Activated T-helper 1 cell treated with anti-CD3 and anti-CD28 coated beads, Interleukin-12 subunit alpha, Interleukin-12 subunit beta, Interleukin-2, Interleukin-4 antibody, amounts not matched to agents 30 ng/mL and 10 ng/mL and 1 ng/mL, durations not matched to agents 14 hours and 24 hours and 36 hours (primary cell): Measurements from ENCODE around the gene WHRN. TPM values are rescaled to one million over a fixed set of nuclear protein-coding genes. Genes with fewer than 3 reads are reported as not detected.

Experiments used
- DNase-seq: peaks from one replicate; pipeline ENCODE4 v3.0.0; 2021; ENCODE audit warnings: low spot score
- H3K27ac Mint-ChIP-seq: one replicate; pipeline ENCODE4 v1.8.0; 2021; ENCODE audit warnings: mild to moderate bottlenecking, mixed read lengths
- H3K27me3 Mint-ChIP-seq: one replicate; pipeline ENCODE4 v1.8.0; 2022; ENCODE audit warnings: mild to moderate bottlenecking, moderate library complexity, mixed read lengths; ENCODE audit not compliant: insufficient read depth
- H3K36me3 Mint-ChIP-seq: one replicate; pipeline ENCODE4 v1.8.0; 2021; ENCODE audit warnings: low read depth, mixed read lengths
- H3K4me1 Mint-ChIP-seq: one replicate; pipeline ENCODE4 v1.8.0; 2021; ENCODE audit warnings: low read depth, mixed read lengths
- H3K4me3 Mint-ChIP-seq: one replicate; pipeline ENCODE4 v1.8.0; 2021; ENCODE audit warnings: mild to moderate bottlenecking, moderate library complexity, mixed read lengths
- H3K9me3 Mint-ChIP-seq: one replicate; pipeline ENCODE4 v1.8.0; 2021; ENCODE audit warnings: mixed read lengths
- intact Hi-C: fragments of 100-400 bp; cut with micrococcal nuclease; formaldehyde crosslinking; loops from one replicate; pipeline ENCODE4 v1.15.1; 2024
- total RNA-seq: library from RNA; stranded (reverse); gene quantifications from 2 replicates; pipeline ENCODE4 v1.2.3, GENCODE V29; 2022

The WHRN gene
- total RNA-seq, 1 donor from 2014 or later = 2.4 TPM

- peaks cover 4% of the 10 kb centered on the region for H3K4me1 Mint-ChIP-seq
- H3K36me3 Mint-ChIP-seq = no peaks in the 10 kb centered on the region
- peaks cover 18% of the 10 kb centered on the region for H3K27me3 Mint-ChIP-seq
- H3K4me3 Mint-ChIP-seq = no peak overlapping the region
- H3K27ac Mint-ChIP-seq = no peak overlapping the region
- no peaks in the 10 kb centered on the region for H3K9me3 Mint-ChIP-seq
- intact Hi-C loops = no loop called here
- DNase-seq = no peak
Measured at GRCh38 chr9:114494776-114495569, 10.3 kb downstream of the WHRN start.

GRCh38 chr9:114493521-114494184 is 11.6 kb downstream of the WHRN start:
- Mint-ChIP-seq H3K27me3 (peaks cover 18% of the 10 kb centered on the region), H3K36me3 (no peaks in the 10 kb centered on the region), H3K4me1 (peaks cover 4% of the 10 kb centered on the region), H3K4me3 (no peak overlapping the region), H3K9me3 (no peaks in the 10 kb centered on the region), H3K27ac (peak overlapping the region; percentile 34)
- no peak for DNase-seq
- intact Hi-C loops = no loop called here

- intact Hi-C loops = no loop called here
- Mint-ChIP-seq H3K9me3 (no peaks in the 10 kb centered on the region), H3K27ac (no peak overlapping the region), H3K4me3 (no peak overlapping the region), H3K4me1 (peaks cover 4% of the 10 kb centered on the region), H3K27me3 (peaks cover 17% of the 10 kb centered on the region), H3K36me3 (no peaks in the 10 kb centered on the region)
- no peak for DNase-seq
Measured at GRCh38 chr9:114492991-114493390, 12.3 kb downstream of the WHRN start.

GRCh38 chr9:114491430-114492003 is 13.8 kb downstream of the WHRN start:
- no peak overlapping the region for H3K4me3 Mint-ChIP-seq
- no peaks in the 10 kb centered on the region for H3K9me3 Mint-ChIP-seq
- peaks cover 14% of the 10 kb centered on the region for H3K27me3 Mint-ChIP-seq
- DNase-seq = no peak
- H3K4me1 Mint-ChIP-seq = peaks cover 13% of the 10 kb centered on the region
- H3K27ac Mint-ChIP-seq = no peak overlapping the region
- intact Hi-C loops = no loop called here
- no peaks in the 10 kb centered on the region for H3K36me3 Mint-ChIP-seq

- H3K36me3 Mint-ChIP-seq = peaks cover under 1% of the 10 kb centered on the region
- H3K9me3 Mint-ChIP-seq = no peaks in the 10 kb centered on the region
- H3K27me3 Mint-ChIP-seq = peaks cover 9% of the 10 kb centered on the region
- no peak for DNase-seq
- no peak overlapping the region for H3K27ac Mint-ChIP-seq
- H3K4me1 Mint-ChIP-seq = peaks cover 24% of the 10 kb centered on the region
- intact Hi-C loops = loop anchor here (5.0 to 10.0 kb wide), 5 partner anchors 103 to 717 kb away; partner anchors contain the start of gene AKNA
- H3K4me3 Mint-ChIP-seq = no peak overlapping the region
Measured at GRCh38 chr9:114489928-114490327, 15.3 kb downstream of the WHRN start.

- intact Hi-C loops = loop anchor here (5.0 to 10.0 kb wide), 5 partner anchors 101 to 719 kb away; partner anchors contain the start of gene AKNA
- no peaks in the 10 kb centered on the region for H3K27me3 Mint-ChIP-seq
- H3K9me3 Mint-ChIP-seq = no peaks in the 10 kb centered on the region
- no peak overlapping the region for H3K4me3 Mint-ChIP-seq
- peaks cover 32% of the 10 kb centered on the region for H3K4me1 Mint-ChIP-seq
- H3K27ac Mint-ChIP-seq = no peak overlapping the region
- peaks cover 5% of the 10 kb centered on the region for H3K36me3 Mint-ChIP-seq
- DNase-seq = no peak
Measured at GRCh38 chr9:114488398-114489129, 16.7 kb downstream of the WHRN start.

- H3K27ac Mint-ChIP-seq = peak overlapping the region; percentile 20
- H3K27me3 Mint-ChIP-seq = no peaks in the 10 kb centered on the region
- no peak overlapping the region for H3K4me3 Mint-ChIP-seq
- peak; percentile 55 for DNase-seq
- no peaks in the 10 kb centered on the region for H3K9me3 Mint-ChIP-seq
- H3K36me3 Mint-ChIP-seq = peaks cover 5% of the 10 kb centered on the region
- intact Hi-C loops = loop anchor here (1.0 to 10.0 kb wide), 9 partner anchors 20 to 720 kb away; partner anchors contain the start of gene AKNA
- peaks cover 29% of the 10 kb centered on the region for H3K4me1 Mint-ChIP-seq
Measured at GRCh38 chr9:114487607-114488300, 17.5 kb downstream of the WHRN start.

- peak overlapping the region; percentile 86 for H3K27ac Mint-ChIP-seq
- H3K36me3 Mint-ChIP-seq = peaks cover 5% of the 10 kb centered on the region
- H3K4me3 Mint-ChIP-seq = peak overlapping the region; percentile 56
- peaks cover 29% of the 10 kb centered on the region for H3K4me1 Mint-ChIP-seq
- H3K9me3 Mint-ChIP-seq = no peaks in the 10 kb centered on the region
- no peak for DNase-seq
- intact Hi-C loops = loop anchor here (5.0 to 10.0 kb wide), 5 partner anchors 99 to 721 kb away; partner anchors contain the start of gene AKNA
- peaks cover 5% of the 10 kb centered on the region for H3K27me3 Mint-ChIP-seq
Measured at GRCh38 chr9:114486205-114486963, 18.9 kb downstream of the WHRN start.

GRCh38 chr9:114484854-114485443 is 20.3 kb downstream of the WHRN start:
- H3K9me3 Mint-ChIP-seq = no peaks in the 10 kb centered on the region
- DNase-seq = peak; percentile 50
- peaks cover 35% of the 10 kb centered on the region for H3K4me1 Mint-ChIP-seq
- intact Hi-C loops = loop anchor here (1.0 to 10.0 kb wide), 8 partner anchors 98 to 722 kb away; partner anchors contain the start of genes AKNA and ATP6V1G1
- peak overlapping the region; percentile 13 for H3K4me3 Mint-ChIP-seq
- peaks cover 5% of the 10 kb centered on the region for H3K27me3 Mint-ChIP-seq
- H3K27ac Mint-ChIP-seq = peak overlapping the region; percentile 64
- H3K36me3 Mint-ChIP-seq = peaks cover 7% of the 10 kb centered on the region

- H3K27me3 Mint-ChIP-seq = peaks cover 5% of the 10 kb centered on the region
- H3K9me3 Mint-ChIP-seq = no peaks in the 10 kb centered on the region
- H3K4me3 Mint-ChIP-seq = no peak overlapping the region
- intact Hi-C loops = loop anchor here (2.0 to 10.0 kb wide), 4 partner anchors 128 to 560 kb away; no protein-coding TSS in a partner anchor
- H3K4me1 Mint-ChIP-seq = peaks cover 35% of the 10 kb centered on the region
- no peak for DNase-seq
- peaks cover 7% of the 10 kb centered on the region for H3K36me3 Mint-ChIP-seq
- H3K27ac Mint-ChIP-seq = peak overlapping the region; percentile 64
Measured at GRCh38 chr9:114484215-114484853, 20.9 kb downstream of the WHRN start.

- H3K4me1 Mint-ChIP-seq = peaks cover 35% of the 10 kb centered on the region
- no peak for DNase-seq
- H3K36me3 Mint-ChIP-seq = peaks cover 7% of the 10 kb centered on the region
- intact Hi-C loops = loop anchor here (10.0 kb wide), 3 partner anchors 421 to 561 kb away; no protein-coding TSS in a partner anchor
- no peaks in the 10 kb centered on the region for H3K9me3 Mint-ChIP-seq
- no peak overlapping the region for H3K4me3 Mint-ChIP-seq
- no peak overlapping the region for H3K27ac Mint-ChIP-seq
- H3K27me3 Mint-ChIP-seq = peaks cover 5% of the 10 kb centered on the region
Measured at GRCh38 chr9:114483499-114483898, 21.8 kb downstream of the WHRN start.
